ENCODE results near the gene PRDM15. TPM values are rescaled to one million over a fixed set of nuclear protein-coding genes. Genes with fewer than 3 reads are reported as not detected.

PRDM15 gene
- total RNA-seq, 1 donor from 2014 or later = 13.6 TPM

DNA sequence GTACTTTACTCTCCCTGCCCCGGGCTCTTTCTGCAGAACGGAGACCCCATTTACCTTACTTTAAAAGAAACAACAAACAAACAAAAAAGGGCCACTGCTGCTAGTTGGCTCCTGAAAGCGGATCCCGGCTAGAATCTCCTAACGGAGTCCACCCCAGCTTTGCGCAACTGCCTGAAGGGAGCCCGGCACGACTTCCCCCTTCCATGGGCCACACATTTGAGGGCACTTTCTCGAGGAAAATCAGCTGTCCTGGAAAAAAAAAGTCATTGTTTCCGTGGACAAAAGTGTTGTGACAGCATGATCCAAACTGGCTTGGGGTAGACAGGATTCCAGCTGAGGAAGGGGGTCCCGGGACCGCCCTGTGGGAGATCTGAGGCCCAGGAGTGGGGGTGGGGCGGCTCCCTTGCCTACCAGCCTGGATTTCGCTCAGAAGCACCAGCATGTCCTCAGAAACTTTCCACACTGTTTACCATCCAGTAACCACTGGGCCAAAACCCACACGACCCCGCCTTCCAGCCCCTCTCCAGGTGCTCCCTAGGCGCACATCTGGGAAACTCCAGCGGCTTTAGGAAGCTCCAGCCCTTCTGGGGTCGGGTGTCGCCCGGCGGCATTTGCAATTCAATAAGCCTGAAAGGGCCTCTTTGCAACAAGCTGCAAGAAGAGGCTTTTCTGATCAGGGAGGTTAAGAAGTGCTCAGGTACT, 117.1 kb downstream of the PRDM15 start:
- Mint-ChIP-seq H3K27me3 (peaks cover 57% of the 10 kb centered on the region), H3K4me1 (peaks cover 13% of the 10 kb centered on the region), H3K4me3 (no peak overlapping the region), H3K27ac (no peak overlapping the region), H3K9me3 (no peaks in the 10 kb centered on the region), H3K36me3 (ENCODE audit: low read depth) (no peaks in the 10 kb centered on the region)
- POLR2A ChIA-PET = no interaction called here
- TF ChIP-seq, protein P1, sequence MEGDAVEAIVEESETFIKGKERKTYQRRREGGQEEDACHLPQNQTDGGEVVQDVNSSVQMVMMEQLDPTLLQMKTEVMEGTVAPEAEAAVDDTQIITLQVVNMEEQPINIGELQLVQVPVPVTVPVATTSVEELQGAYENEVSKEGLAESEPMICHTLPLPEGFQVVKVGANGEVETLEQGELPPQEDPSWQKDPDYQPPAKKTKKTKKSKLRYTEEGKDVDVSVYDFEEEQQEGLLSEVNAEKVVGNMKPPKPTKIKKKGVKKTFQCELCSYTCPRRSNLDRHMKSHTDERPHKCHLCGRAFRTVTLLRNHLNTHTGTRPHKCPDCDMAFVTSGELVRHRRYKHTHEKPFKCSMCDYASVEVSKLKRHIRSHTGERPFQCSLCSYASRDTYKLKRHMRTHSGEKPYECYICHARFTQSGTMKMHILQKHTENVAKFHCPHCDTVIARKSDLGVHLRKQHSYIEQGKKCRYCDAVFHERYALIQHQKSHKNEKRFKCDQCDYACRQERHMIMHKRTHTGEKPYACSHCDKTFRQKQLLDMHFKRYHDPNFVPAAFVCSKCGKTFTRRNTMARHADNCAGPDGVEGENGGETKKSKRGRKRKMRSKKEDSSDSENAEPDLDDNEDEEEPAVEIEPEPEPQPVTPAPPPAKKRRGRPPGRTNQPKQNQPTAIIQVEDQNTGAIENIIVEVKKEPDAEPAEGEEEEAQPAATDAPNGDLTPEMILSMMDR (IDR thresholded peaks at IDR 0.05) = no peak
- CTCF ChIA-PET = no interaction called here
- intact Hi-C loops (cut with micrococcal nuclease) = no loop called here
- no peak for DNase-seq
- no peak for ATAC-seq (ENCODE audit: low read depth)

DNA sequence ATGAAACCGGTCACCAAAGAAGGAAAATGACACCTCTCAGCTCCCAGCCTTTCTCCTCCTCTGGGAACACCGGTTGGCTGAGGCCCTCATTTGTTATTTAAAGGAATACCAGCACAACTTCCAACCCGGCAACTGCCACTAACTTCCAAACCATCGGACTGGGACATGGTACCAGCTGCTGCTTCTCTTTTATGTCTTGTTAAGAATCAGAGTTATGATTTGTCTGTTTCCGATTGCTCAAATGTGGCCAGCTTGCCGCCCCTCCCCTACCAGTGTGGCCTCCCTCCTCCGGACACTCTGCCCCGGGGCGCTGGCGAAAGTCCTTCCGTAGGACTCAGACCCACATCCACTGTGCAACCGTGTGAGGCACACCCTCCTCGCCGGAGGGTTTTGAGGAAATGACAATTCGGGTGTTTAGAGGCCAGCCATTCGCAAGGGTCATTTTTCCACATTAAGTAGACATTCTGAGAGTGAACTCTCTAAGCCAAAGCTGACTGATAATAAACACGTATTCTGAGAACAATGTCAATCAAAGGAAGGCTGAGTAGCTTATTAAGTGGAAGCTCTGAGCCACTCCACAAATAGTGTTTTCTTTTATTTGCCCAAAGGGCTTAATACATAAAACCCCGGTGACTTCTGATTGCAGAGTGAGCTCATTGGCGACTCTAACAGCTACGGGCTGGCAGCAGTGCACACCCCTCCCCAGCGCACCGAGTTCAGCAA, 117.8 kb downstream of the PRDM15 start:
- Mint-ChIP-seq H3K4me1 (peaks cover 12% of the 10 kb centered on the region), H3K4me3 (no peak overlapping the region), H3K36me3 (ENCODE audit: low read depth) (no peaks in the 10 kb centered on the region), H3K27ac (no peak overlapping the region), H3K27me3 (peaks cover 56% of the 10 kb centered on the region), H3K9me3 (no peaks in the 10 kb centered on the region)
- CTCF ChIA-PET = no interaction called here
- DNase-seq (no peak), ATAC-seq (ENCODE audit: low read depth) (no peak)
- TF ChIP-seq, protein P1 (IDR thresholded peaks at IDR 0.05) = no peak
- POLR2A ChIA-PET = no interaction called here
- intact Hi-C loops (cut with micrococcal nuclease) = no loop called here

DNA sequence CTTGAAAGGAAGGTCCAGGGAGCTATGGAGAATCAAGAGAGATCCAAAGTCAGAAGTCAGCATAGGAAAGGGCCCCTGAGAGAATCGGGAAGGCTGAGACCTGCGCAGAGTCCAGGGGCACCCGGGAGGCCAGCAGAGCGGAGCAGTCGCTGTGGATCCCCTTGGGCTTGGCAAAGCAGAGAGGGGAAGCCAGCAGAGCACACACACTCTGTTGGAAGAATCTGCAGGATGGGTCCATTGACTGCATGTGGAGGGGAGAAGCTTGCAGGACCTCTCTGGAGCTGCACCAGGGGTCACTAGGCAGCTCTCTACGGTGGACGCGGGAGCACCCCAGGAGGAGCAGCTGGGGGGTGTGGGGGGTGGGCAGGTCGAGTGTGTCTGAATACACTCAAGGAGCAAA, 118.7 kb downstream of the PRDM15 start:
- no peak overlapping the region for H3K27ac Mint-ChIP-seq
- no peak for ATAC-seq (ENCODE audit: low read depth)
- POLR2A ChIA-PET = no interaction called here
- H3K9me3 Mint-ChIP-seq = no peaks in the 10 kb centered on the region
- CTCF ChIA-PET = no interaction called here
- intact Hi-C loops (cut with micrococcal nuclease) = no loop called here
- TF ChIP-seq, protein P1 (IDR thresholded peaks at IDR 0.05) = no peak
- DNase-seq = no peak
- H3K4me3 Mint-ChIP-seq = no peak overlapping the region
- H3K36me3 Mint-ChIP-seq (ENCODE audit: low read depth) = no peaks in the 10 kb centered on the region
- H3K4me1 Mint-ChIP-seq = peaks cover 12% of the 10 kb centered on the region
- peaks cover 51% of the 10 kb centered on the region for H3K27me3 Mint-ChIP-seq

DNA sequence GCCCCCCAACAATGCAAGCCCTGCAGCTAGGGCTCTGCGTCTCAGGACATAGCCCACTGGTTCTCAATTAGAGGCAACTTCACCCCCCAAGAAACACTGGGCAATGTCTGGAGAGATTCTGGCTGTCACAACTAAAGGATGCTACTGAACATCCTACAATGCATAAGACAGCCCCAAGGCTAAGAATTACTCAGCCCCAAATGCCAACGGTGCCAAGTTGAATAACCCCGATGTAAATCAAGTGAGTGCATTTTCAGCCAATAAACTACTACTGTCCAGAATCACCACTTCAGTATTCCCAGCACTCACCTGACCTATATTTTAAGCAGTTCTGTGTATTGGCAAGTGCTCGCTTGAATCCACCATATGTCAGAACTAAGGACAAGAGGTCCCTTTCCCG, 119.2 kb downstream of the PRDM15 start:
- intact Hi-C loops (cut with micrococcal nuclease) = no loop called here
- TF ChIP-seq, protein P1 (IDR thresholded peaks at IDR 0.05) = no peak
- DNase-seq (no peak), ATAC-seq (ENCODE audit: low read depth) (no peak)
- H3K9me3 Mint-ChIP-seq = no peaks in the 10 kb centered on the region
- H3K27me3 Mint-ChIP-seq = peaks cover 46% of the 10 kb centered on the region
- ChIA-PET POLR2A (no interaction called here), CTCF (no interaction called here)
- no peaks in the 10 kb centered on the region for H3K36me3 Mint-ChIP-seq (ENCODE audit: low read depth)
- peaks cover 12% of the 10 kb centered on the region for H3K4me1 Mint-ChIP-seq
- no peak overlapping the region for H3K27ac Mint-ChIP-seq
- H3K4me3 Mint-ChIP-seq = no peak overlapping the region

DNA sequence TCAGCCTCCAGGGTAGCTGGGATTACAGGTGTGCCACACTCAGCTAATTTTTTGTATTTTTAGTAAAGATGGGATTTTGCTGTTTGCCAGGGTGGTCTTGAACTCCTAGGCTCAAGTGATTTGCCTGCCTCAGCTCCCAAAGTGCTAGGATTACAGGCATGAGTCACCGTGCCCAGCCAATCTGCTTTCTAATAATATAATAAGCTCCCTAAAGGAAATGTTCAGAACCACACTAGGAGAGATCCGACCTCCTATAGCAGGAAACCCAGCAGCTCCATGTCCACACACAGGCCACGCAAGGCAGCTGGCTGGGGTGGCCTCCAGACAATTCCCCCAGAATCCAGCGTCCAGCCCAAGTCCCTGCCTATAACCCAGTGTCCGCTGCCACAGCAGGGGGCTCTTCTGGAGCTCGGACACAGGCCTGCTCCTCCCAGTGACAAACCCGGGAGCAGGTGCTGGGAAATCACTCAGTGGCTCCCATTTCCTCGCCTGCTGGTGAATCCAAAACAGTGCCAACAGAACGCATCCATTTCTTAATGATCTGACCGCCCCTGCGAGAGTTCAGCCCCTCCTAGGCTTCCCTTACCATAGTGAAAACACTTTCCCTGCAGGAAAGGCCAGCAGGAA, 119.8 kb downstream of the PRDM15 start:
- no peak overlapping the region for H3K27ac Mint-ChIP-seq
- H3K4me3 Mint-ChIP-seq = no peak overlapping the region
- no peak for ATAC-seq (ENCODE audit: low read depth)
- intact Hi-C loops (cut with micrococcal nuclease) = no loop called here
- no peaks in the 10 kb centered on the region for H3K36me3 Mint-ChIP-seq (ENCODE audit: low read depth)
- POLR2A ChIA-PET = no interaction called here
- H3K9me3 Mint-ChIP-seq = no peaks in the 10 kb centered on the region
- DNase-seq = no peak
- CTCF ChIA-PET = no interaction called here
- TF ChIP-seq, protein P1 (IDR thresholded peaks at IDR 0.05) = no peak
- peaks cover 12% of the 10 kb centered on the region for H3K4me1 Mint-ChIP-seq
- peaks cover 41% of the 10 kb centered on the region for H3K27me3 Mint-ChIP-seq
